ENCODE measurements around the gene ZNF148.

GRCh38 chr3:125324341-125324740 lies 50.8 kb downstream of the ZNF148 start:
- TF ChIP-seq EZH2 (IDR thresholded peaks at IDR 0.05; ENCODE audit: borderline replicate concordance, low read depth, low read length, poor library complexity, severe bottlenecking), result no peak
- TF ChIP-seq, protein P1, sequence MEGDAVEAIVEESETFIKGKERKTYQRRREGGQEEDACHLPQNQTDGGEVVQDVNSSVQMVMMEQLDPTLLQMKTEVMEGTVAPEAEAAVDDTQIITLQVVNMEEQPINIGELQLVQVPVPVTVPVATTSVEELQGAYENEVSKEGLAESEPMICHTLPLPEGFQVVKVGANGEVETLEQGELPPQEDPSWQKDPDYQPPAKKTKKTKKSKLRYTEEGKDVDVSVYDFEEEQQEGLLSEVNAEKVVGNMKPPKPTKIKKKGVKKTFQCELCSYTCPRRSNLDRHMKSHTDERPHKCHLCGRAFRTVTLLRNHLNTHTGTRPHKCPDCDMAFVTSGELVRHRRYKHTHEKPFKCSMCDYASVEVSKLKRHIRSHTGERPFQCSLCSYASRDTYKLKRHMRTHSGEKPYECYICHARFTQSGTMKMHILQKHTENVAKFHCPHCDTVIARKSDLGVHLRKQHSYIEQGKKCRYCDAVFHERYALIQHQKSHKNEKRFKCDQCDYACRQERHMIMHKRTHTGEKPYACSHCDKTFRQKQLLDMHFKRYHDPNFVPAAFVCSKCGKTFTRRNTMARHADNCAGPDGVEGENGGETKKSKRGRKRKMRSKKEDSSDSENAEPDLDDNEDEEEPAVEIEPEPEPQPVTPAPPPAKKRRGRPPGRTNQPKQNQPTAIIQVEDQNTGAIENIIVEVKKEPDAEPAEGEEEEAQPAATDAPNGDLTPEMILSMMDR (conservative IDR thresholded peaks at IDR 0.05; ENCODE audit: low read depth, low read length), result no peak
